Uterus (tissue), 4 donors: ENCODE results near the gene MGARP. TPM values are rescaled to one million over a fixed set of nuclear protein-coding genes. Genes with fewer than 3 reads are reported as not detected.
"Not testable (repeated sequence)": the region's sequence is repeated elsewhere in the genome, so short reads cannot be mapped to it uniquely, and the experiment has no call there.

Experiments
- DNase-seq, 2 donors: peaks; one replicate each; pipeline ENCODE4 v3.0.0-alpha.2; 2019 to 2020
- H3K27ac ChIP-seq, 2 donors: fragments of 200-600 bp; sonication (generic); 1 replicate in 1 of 2; 2 replicates in 1 of 2; pipeline ENCODE4 v1.5.1; 2016 to 2018
- H3K27me3 ChIP-seq, 2 donors: fragments of 200-600 bp; sonication (generic); one replicate each; pipeline ENCODE4 v1.5.1; 2018 to 2019; ENCODE audit warnings: control low read depth in 1 of 2
- H3K36me3 ChIP-seq, 2 donors: fragments of 200-600 bp; sonication (generic); one replicate each; pipeline ENCODE4 v1.5.1; 2019; ENCODE audit warnings: control low read depth in 1 of 2
- H3K4me1 ChIP-seq, 2 donors: fragments of 200-600 bp; sonication (generic); one replicate each; pipeline ENCODE4 v1.5.1; 2018 to 2019; ENCODE audit warnings: control low read depth in 1 of 2
- H3K4me3 ChIP-seq, 2 donors: fragments of 200-600 bp; sonication (generic); 1 replicate in 1 of 2; 2 replicates in 1 of 2; pipeline ENCODE4 v1.5.1; 2018 to 2019; ENCODE audit warnings: mild to moderate bottlenecking in 1 of 2
- H3K9me3 ChIP-seq, 2 donors: fragments of 200-600 bp; sonication (generic); one replicate each; pipeline ENCODE4 v1.5.1; 2019; ENCODE audit warnings: control low read depth in 1 of 2
- POLR2A ChIP-seq, 2 donors: fragments of 450-650 bp; IDR thresholded peaks; one replicate each; pipeline ENCODE4 v1.6.1; 2016; ENCODE audit warnings: antibody characterized with exemption in 2 of 2, mild to moderate bottlenecking in 1 of 2, moderate library complexity in 1 of 2
- intact Hi-C: fragments of 100-400 bp; cut with DNase I; formaldehyde crosslinking; loops from one replicate; pipeline ENCODE4 v1.15.1; 2023; ENCODE audit warnings: low total_unique reads
- total RNA-seq, 4 donors: library from RNA; depleted of rRNA in 3 of 4; stranded (reverse); fragments of >200 nt in 3 of 4; gene quantifications; one replicate each; pipeline versions ENCODE4 v1.1.0 to v1.2.4, GENCODE V29; 2014 to 2023
- TF ChIP-seq, protein P1 (sequence below), 4 experiments: fragments of 200-600 bp in 2 of 4; fragments of 450-650 bp in 2 of 4; sonication (generic) in 2 of 4; IDR thresholded peaks; one replicate each; pipeline ENCODE4 v1.5.1; 2016 to 2019; ENCODE audit warnings: antibody characterized with exemption in 4 of 4, mild to moderate bottlenecking in 2 of 4, moderate library complexity in 1 of 4
- donor health status: DM: yes; HTN: yes; CAD: no.

Gene MGARP
- total RNA-seq, 4 donors from 2014 or later, result 0.29 to 9.0 (median 3.2) TPM; not detected in 1

DNA sequence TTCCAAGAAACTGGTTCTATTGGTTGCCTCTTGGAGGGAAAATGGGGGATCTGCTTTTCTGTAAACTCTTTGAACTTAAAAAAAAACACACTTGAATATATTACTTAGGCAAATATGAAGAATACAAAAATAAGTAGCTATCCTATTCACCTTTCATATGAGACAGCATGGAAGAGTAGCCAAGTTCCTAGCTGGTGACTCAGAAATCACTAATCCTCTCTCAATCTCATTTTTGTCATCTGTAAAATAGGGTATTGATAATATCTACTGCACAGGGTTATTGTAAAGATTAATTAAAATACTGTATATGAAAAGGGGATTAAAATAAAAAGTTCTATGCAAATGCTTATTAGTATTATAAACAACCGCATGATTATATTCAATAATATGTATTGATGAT lies 12.7 kb downstream of the MGARP start:
- TF ChIP-seq POLR2A (IDR thresholded peaks at IDR 0.05), result no peak
- TF ChIP-seq, protein P1, sequence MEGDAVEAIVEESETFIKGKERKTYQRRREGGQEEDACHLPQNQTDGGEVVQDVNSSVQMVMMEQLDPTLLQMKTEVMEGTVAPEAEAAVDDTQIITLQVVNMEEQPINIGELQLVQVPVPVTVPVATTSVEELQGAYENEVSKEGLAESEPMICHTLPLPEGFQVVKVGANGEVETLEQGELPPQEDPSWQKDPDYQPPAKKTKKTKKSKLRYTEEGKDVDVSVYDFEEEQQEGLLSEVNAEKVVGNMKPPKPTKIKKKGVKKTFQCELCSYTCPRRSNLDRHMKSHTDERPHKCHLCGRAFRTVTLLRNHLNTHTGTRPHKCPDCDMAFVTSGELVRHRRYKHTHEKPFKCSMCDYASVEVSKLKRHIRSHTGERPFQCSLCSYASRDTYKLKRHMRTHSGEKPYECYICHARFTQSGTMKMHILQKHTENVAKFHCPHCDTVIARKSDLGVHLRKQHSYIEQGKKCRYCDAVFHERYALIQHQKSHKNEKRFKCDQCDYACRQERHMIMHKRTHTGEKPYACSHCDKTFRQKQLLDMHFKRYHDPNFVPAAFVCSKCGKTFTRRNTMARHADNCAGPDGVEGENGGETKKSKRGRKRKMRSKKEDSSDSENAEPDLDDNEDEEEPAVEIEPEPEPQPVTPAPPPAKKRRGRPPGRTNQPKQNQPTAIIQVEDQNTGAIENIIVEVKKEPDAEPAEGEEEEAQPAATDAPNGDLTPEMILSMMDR (IDR thresholded peaks at IDR 0.05), result no peak
- H3K36me3 ChIP-seq, result no peaks in the 10 kb centered on the region
- no peaks in the 10 kb centered on the region for H3K9me3 ChIP-seq
- no peak overlapping the region for H3K4me3 ChIP-seq
- no peaks in the 10 kb centered on the region for H3K4me1 ChIP-seq
- H3K27ac ChIP-seq, result peak overlapping the region; percentile 73 to 79
- intact Hi-C loops, result no loop called here
- no peak for DNase-seq
- no peaks in the 10 kb centered on the region for H3K27me3 ChIP-seq

DNA sequence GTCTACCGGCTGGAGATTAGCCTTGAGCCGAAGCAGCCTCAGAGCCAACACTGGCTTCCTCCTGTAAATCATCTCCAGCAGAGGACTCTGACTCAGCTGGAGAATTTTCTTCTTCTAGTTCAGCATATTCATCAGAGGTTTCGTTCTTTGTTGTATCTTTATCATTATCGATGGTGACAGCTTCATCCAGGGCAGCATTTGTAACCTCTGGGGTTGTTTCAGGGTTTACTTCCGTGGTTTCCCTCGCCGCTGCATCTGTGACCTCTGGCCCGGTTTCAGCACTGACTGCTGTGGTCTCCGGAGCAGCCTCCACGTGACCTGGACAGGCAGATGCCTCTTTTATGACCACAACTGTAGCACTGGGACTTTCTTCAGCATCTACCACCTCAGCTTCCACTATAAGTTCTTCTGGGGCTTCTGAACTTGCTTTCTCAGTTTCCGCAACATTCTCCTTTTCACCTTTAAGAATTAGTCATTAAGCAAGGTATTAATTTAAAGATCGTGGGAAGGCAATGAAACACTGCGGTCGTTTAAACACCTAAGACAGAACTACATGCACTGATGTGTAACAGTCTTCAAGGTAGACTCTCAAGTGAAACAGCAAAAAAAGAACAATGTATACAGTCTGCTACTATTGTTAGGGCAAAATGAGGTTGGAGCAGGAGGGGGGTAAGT lies 13.3 kb downstream of the MGARP start:
- Histone ChIP-seq H3K27ac (peak overlapping the region; percentile 73 to 79), H3K4me3 (peak overlapping the region; percentile 41 to 42)
- DNase-seq, result peak; percentile 78

DNA sequence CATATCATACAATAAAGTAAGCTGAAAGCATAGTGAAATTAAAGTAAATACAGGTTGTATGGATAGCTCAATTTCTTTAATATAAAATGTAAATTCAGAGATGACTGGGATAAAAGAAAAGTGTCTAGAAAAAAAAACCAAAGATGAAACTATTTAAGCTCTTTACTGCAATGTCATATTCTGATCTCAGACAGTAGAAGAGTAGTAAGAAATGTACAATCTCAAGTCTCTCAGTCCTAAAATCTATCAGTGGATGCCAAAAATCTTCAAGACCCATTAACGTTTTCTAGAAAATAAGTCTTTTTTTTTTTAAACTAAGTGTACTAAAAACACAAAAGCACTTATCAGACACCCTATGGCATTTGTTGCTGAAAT lies 13.8 kb downstream of the MGARP start:
- Histone ChIP-seq H3K9me3 (no peaks in the 10 kb centered on the region), H3K4me1 (no peaks in the 10 kb centered on the region), H3K4me3 (peak overlapping the region; percentile 41 to 42), H3K27ac (peak overlapping the region; percentile 73 to 79), H3K36me3 (no peaks in the 10 kb centered on the region), H3K27me3 (no peaks in the 10 kb centered on the region)
- TF ChIP-seq, protein P1 (IDR thresholded peaks at IDR 0.05), result no peak
- no peak for TF ChIP-seq POLR2A (IDR thresholded peaks at IDR 0.05)
- intact Hi-C loops, result no loop called here
- DNase-seq, result no peak

More for the DNA sequence above, 13.3 kb downstream of the MGARP start:
- H3K4me1 ChIP-seq, result no peaks in the 10 kb centered on the region
- intact Hi-C loops, result no loop called here
- no peaks in the 10 kb centered on the region for H3K36me3 ChIP-seq
- no peaks in the 10 kb centered on the region for H3K27me3 ChIP-seq
- no peaks in the 10 kb centered on the region for H3K9me3 ChIP-seq
- TF ChIP-seq, protein P1 (IDR thresholded peaks at IDR 0.05), result no peak

DNA sequence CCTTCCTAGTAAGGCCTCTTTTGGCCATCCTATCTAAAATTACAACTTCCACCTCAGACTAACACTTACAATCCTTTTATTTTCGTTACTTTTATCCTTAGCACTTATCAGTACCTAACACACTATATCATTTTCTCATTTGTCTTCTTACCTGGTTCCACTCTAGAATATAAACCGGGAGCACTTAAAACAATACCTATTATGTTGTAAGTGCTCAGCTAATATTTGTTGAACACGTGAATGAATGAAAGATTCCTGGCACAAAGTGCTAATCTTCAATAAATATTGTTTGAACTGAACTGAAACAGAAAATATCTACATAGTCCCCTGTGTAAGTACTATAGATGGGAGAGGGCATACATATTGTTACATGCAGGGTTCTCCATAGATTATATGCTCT lies 14.4 kb downstream of the MGARP start:
- intact Hi-C loops, result no loop called here
- no peak for TF ChIP-seq POLR2A (IDR thresholded peaks at IDR 0.05)
- TF ChIP-seq, protein P1 (IDR thresholded peaks at IDR 0.05), result no peak
- H3K4me1 ChIP-seq, result no peaks in the 10 kb centered on the region
- no peak for DNase-seq
- H3K4me3 ChIP-seq, result no peak overlapping the region
- no peaks in the 10 kb centered on the region for H3K36me3 ChIP-seq
- H3K27ac ChIP-seq, result no peak overlapping the region
- no peaks in the 10 kb centered on the region for H3K27me3 ChIP-seq
- no peaks in the 10 kb centered on the region for H3K9me3 ChIP-seq

DNA sequence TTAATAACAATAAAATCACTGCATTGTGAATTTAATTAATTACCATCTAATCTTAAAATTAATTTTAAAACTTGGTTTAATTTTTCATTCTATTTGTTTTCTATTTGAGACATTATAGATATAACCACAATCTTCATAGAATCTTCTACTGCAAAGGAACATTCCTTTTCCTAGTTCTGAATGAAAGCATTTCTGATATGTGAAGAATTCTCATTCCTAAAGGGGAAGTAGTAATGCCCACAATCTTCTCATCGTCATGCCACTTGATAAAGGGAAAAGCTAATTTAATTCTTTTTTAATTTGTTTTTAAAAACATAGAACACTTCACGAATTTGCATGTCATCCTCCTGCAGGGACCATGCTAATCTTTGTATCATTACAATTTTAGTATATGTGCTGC lies 23.7 kb downstream of the MGARP start:
- Histone ChIP-seq H3K4me1 (no peaks in the 10 kb centered on the region), H3K36me3 (no peaks in the 10 kb centered on the region), H3K27ac (no peak overlapping the region), H3K27me3 (no peaks in the 10 kb centered on the region), H3K4me3 (no peak overlapping the region), H3K9me3 (no peaks in the 10 kb centered on the region)
- no peak for TF ChIP-seq POLR2A (IDR thresholded peaks at IDR 0.05)
- TF ChIP-seq, protein P1 (IDR thresholded peaks at IDR 0.05), result no peak
- no peak for DNase-seq
- intact Hi-C loops, result no loop called here

DNA sequence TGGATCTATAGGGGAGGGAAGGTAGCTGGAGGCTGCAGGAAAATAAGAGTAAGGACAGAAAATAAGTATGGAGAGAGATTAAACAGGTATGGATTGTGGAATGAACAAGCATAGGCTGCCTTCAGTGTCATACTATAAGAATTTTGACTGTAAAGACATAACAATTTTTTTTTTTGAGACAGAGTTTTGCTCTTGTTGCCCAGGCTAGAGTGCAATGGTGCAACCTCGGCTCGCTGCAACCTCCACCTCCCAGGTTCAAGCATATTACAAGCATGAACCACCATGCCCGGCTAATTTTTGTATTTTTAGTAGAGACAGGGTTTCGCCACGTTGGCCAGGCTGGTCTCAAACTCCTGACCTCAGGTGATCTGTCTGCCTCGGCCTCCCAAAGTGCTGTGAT lies 24.4 kb downstream of the MGARP start:
- DNase-seq, H3K27me3 ChIP-seq, H3K9me3 ChIP-seq, H3K4me3 ChIP-seq, intact Hi-C loops, H3K36me3 ChIP-seq, H3K27ac ChIP-seq, H3K4me1 ChIP-seq: not testable (repeated sequence)
